Umbilical cord (tissue), 2 donors: Measurements from ENCODE around the gene ZNF726. TPM values are rescaled to one million over a fixed set of nuclear protein-coding genes. Genes with fewer than 3 reads are reported as not detected.
"Not testable (repeated sequence)": the region's sequence is repeated elsewhere in the genome, so short reads cannot be mapped to it uniquely, and the experiment has no call there.

Experiments
- DNase-seq: peaks from one replicate; pipeline ENCODE4 v3.0.0-alpha.2; 2015; ENCODE audit warnings: low spot score
- total RNA-seq: library from RNA; depleted of rRNA; stranded (reverse); fragments of >200 nt; gene quantifications from one replicate; pipeline ENCODE4 v1.2.3, GENCODE V29; 2014; ENCODE audit warnings: low replicate concordance; ENCODE audit not compliant: insufficient read depth

The ZNF726 gene
- total RNA-seq, 1 donor from 2014 or later, result 12.0 TPM

GRCh38 chr19:23943411-23943810, 28.7 kb downstream of the ZNF726 start:
- no peak for DNase-seq

DNA sequence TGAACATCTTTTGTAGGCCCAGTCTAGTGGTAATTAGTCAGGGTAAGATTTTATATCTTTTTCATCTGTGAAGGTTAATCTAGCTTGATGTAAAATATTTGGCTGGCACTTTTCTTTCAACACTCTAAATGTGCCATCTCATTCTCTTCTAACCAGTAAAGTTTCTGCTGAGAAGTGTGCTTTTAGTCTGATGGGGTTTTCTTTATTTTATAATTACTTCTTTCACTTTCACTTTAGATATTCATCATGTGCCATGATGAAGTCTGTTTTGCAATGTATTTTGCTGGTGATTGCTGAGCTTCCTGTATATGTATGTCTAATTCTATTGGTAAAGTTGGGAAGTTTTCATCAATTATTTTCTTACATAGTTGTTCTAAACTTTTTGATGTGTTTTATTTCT, 31.9 kb downstream of the ZNF726 start:
- DNase-seq, result no peak

- no peak for DNase-seq
Observed at GRCh38 chr19:23949611-23950010, 34.9 kb downstream of the ZNF726 start.

- no peak for DNase-seq
Observed at GRCh38 chr19:23956051-23956450, 41.4 kb downstream of the ZNF726 start.

GRCh38 chr19:23957660-23958281, 43.1 kb downstream of the ZNF726 start:
- DNase-seq, result no peak

DNA sequence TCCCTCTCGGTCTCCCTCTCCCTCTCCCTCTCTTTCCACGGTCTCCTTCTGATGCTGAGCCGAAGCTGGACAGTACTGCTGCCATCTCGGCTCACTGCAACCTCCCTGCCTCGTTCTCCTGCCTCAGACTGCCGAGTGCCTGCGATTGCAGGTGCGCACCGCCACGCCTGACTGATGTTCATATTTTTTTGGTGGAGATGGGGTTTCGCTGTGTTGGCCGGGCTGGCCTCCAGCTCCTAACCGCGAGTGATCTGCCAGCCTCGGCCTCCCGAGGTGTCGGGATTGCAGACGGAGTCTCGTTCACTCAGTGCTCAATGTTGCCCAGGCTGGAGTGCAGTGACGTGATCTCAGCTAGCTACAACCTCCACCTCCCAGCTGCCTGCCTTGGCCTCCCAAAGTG, 48.7 kb downstream of the ZNF726 start:
- not testable (repeated sequence) for DNase-seq

DNA sequence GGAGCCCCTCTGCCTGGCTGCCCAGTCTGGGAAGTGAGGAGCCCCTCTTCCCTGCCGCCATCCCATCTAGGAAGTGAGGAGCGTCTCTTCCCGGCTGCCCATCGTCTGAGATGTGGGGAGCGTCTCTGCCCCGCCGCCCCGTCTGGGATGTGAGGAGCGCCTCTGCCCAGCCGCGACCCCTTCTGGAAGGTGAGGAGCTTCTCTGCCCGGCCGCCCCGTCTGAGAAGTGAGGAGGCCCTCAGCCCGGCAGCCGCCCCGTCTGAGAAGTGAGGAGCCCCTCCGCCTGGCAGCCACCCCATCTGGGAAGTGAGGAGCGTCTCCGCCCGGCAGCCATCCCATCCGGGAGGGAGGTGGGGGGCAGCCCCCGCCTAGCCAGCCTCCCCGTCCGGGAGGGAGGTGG, 49.2 kb downstream of the ZNF726 start:
- DNase-seq, result not testable (repeated sequence)

DNA sequence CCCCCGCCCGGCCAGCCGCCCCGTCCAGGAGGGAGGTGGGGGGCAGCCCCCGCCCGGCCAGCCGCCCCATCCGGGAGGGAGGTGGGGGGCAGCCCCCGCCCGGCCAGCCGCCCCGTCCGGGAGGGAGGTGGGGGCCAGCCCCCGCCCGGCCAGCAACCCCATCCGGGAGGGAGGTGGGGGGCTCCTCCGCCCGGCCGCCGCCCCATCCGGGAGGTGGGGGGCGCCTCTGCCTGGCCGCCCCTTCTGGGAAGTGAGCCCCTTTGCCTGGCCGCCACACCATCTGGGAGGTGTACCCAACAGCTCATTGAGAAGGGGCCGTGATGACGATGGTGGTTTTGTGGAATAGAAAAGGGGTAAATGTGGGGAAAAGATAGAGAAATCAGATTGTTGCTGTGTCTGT, 49.6 kb downstream of the ZNF726 start:
- not testable (repeated sequence) for DNase-seq

GRCh38 chr19:23969630-23970029, 54.9 kb downstream of the ZNF726 start:
- DNase-seq, result no peak

DNA sequence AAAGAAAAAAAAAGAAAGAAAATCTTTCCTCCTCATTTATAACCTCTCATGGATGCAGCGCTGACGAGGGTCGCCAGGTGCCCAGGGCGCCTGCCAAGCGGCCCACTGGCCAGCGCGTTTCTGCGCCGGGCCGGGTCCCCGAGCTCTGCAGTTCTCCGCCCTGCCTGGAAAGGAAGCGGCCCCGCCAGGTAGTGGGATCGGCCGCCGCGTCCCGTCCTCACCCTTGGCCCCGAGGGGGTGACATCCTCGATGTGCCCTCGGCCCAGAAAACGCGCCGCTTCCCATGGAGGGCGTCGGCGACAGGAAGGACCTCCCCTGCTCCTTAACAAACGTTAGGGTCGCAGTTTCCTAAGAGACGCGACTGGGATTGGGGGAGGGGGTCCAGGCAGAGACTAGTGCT, 56.9 kb downstream of the ZNF726 start:
- no peak for DNase-seq

DNA sequence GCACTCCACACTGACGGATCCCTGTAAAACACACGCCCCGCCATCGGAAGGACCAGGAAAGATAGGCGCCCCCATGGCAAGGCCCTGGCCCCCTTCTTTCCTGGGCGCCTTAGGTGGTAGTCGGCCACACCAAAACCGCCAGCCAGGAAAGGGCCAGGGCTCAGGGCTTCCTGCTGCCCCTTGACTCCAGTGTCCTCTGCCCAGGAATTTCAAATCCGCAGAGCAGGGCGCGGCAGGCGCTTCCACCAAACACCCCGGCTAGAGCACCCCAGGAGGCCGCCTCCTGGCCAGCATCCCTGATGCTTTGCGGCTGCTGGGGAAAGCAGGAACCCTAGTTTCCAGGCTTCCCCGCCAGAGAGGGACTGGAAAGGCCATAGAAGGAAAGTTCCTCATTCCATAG, 57.5 kb downstream of the ZNF726 start:
- DNase-seq, result peak; percentile 1

DNA sequence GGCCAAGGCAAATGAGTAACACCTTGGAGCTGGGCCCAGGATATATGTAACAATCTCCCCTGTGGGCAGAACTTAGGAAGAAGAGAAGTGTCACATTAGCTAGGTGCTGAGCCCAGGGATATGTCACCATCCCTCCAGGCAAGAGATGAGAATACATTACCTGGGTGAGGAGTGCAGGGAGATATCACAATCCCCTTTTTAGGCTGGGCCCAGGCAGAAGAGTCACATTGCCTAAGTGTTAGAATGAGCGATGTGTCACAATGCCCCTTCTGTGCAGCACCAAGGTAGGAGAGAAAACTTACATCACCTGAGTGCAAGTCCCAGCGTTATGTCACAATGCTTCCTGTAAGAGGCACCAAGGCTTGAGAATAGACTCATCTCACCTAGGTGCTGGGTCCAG, 60.3 kb downstream of the ZNF726 start:
- DNase-seq, result no peak

GRCh38 chr19:23976631-23977030, 61.9 kb downstream of the ZNF726 start:
- not testable (repeated sequence) for DNase-seq

DNA sequence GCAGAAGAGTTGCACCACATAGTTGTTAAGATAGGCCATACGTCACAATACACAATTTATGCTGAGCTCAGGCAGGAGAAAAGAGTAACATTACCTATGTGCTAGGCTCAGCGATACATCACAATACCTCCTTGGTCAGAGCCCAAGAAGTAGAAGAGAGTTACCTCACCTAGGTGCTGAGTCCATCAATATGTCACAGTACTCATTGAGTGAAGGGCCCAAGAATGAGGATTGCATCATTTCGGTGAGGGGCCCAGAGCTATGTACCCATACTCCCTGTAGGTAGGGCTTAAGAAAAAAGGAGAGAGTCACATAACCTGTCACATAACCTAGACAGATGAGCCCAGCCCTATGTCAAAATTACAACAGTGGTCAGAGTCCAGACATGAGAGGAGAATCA, 62.6 kb downstream of the ZNF726 start:
- DNase-seq, result not testable (repeated sequence)

DNA sequence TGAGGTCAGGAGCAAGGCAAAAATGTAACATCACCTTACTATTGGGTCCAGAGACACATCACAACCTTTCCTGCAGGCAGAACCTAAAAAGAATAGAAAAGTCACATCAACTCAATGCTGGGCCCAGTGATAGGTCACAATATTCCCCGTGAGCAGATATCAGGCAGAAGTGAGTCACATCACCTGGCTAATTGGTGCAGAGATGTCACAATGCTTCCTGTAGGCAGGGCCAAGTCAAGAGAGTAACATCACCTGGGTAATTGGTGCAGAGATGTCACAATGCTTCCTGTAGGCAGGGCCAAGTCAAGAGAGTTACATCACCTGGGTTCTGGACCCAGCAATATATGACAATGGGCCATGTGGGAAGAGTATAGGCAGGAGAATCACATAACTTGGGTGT, 63.4 kb downstream of the ZNF726 start:
- no peak for DNase-seq

GRCh38 chr19:23980805-23981204, 66.1 kb downstream of the ZNF726 start:
- DNase-seq, result no peak

DNA sequence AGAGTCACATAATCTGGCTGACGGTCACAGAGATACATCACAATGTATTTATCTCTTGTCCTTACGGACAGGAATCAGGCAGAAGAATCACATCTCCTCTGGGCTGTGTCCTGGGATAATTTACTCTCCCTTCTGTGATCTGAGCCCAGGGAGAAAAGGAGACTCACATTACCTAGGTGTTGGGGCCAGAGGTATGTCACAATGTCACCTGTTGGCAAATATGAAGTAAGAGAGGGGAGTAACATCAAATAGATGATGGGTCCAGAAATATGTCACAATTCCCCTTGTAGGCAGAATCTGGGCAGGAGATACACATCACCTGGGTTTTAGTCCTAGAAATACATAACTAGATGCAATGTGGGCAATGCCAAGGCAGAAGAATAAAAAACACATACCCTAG, 67.2 kb downstream of the ZNF726 start:
- DNase-seq, result no peak

DNA sequence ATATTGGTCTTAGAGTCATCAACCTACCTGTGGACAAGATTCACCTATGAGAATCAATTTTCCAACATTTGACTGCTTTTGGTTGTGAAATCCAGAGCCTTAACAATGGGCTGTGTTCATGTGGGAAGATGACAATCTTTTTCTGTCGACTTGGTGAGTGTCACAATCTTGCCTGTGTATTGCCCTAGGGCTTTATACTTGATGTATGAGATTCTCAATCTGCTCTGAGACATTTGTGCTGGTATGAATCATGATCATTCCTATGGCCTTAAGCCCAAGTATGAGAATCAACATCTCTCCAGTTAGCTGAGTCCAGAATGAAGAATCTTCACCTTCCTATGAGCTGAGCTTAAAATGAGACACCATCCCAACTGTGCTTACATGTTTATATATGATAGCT, 68.7 kb downstream of the ZNF726 start:
- no peak for DNase-seq

Other genes starting within 250 kb of the ZNF726 start
- gene ZNF675, start 227.7 kb upstream of the ZNF726 start, total RNA-seq, result 20.7 TPM
- gene ZNF681, start 156.0 kb upstream of the ZNF726 start, total RNA-seq, result 6.5 TPM
- 28.2 TPM for gene ZNF254, start 172.3 kb downstream of the ZNF726 start, total RNA-seq